Upper lobe of left lung (tissue), 4 donors: Measurements from ENCODE around the gene PHAF1.

Experiments
- POLR2AphosphoS5 ChIP-seq, 2 donors: sonication (generic); formaldehyde crosslinking; IDR thresholded peaks; one replicate each; pipeline ENCODE4 v1.5.1; 2017; ENCODE audit warnings: antibody characterized with exemption in 2 of 2
- TF ChIP-seq, protein P1 (sequence below), 6 experiments: fragments of 450-650 bp in 4 of 6; fragments of 200-600 bp in 2 of 6; sonication (generic) in 2 of 6; IDR thresholded peaks; one replicate each; pipeline ENCODE4 v1.5.1; 2016 to 2019; ENCODE audit warnings: antibody characterized with exemption in 6 of 6

DNA sequence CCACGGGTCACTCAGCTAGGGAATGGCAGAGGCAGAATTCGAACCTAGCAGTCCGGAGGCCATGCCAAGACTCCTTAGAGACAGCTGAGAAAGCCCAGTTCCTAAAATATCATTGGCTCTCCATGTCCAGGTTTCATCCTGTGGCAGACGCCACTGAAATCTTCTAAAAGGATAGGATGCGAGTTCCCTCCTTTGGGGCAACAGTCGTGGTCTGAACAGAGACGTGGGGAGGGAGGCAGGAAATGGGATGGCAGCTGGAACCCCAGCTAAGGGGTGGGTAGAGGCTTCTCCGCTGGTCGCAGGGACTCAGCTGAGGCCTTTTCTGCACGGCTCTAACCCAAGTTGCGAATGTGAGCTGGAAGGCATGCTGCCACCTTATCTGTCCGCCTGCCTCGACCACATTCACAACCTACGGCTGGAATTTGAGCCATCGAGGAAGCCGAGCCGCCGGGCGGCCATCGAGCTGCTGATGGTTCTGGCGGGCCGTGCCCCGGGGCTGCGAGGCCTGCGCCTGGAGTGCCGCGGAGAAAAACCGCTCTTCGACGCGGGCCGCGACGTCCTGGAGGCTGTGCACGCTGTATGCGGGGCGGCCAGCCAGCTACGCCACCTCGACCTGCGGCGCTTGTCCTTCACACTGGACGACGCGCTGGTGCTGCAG, 52.9 kb downstream of the PHAF1 start:
- TF ChIP-seq POLR2AphosphoS5 (IDR thresholded peaks at IDR 0.05) = no peak
- TF ChIP-seq, protein P1, sequence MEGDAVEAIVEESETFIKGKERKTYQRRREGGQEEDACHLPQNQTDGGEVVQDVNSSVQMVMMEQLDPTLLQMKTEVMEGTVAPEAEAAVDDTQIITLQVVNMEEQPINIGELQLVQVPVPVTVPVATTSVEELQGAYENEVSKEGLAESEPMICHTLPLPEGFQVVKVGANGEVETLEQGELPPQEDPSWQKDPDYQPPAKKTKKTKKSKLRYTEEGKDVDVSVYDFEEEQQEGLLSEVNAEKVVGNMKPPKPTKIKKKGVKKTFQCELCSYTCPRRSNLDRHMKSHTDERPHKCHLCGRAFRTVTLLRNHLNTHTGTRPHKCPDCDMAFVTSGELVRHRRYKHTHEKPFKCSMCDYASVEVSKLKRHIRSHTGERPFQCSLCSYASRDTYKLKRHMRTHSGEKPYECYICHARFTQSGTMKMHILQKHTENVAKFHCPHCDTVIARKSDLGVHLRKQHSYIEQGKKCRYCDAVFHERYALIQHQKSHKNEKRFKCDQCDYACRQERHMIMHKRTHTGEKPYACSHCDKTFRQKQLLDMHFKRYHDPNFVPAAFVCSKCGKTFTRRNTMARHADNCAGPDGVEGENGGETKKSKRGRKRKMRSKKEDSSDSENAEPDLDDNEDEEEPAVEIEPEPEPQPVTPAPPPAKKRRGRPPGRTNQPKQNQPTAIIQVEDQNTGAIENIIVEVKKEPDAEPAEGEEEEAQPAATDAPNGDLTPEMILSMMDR (IDR thresholded peaks at IDR 0.05) = no peak
